GM19099 (cell line): ENCODE data around the gene BRI3.

Experiments used
- POLR2A ChIP-seq: IDR thresholded peaks from 3 replicates; pipeline ENCODE4 v1.6.1; 2011; ENCODE audit warnings: low read depth; ENCODE audit not compliant: insufficient read length; ENCODE audit errors: extremely low read depth

Gene BRI3

GRCh38 chr7:98305951-98306535 is 24.6 kb downstream of the BRI3 start:
- no peak for TF ChIP-seq POLR2A

- no peak for TF ChIP-seq POLR2A
These were observed 26.5 kb downstream of the BRI3 start for GRCh38 chr7:98307971-98308466.

GRCh38 chr7:98309566-98309965 is 28.1 kb downstream of the BRI3 start:
- TF ChIP-seq POLR2A: no peak

- no peak for TF ChIP-seq POLR2A
These were observed 30.7 kb downstream of the BRI3 start for GRCh38 chr7:98312201-98312600.

GRCh38 chr7:98314469-98314868 is 33.0 kb downstream of the BRI3 start:
- no peak for TF ChIP-seq POLR2A

- no peak for TF ChIP-seq POLR2A
These were observed 34.0 kb downstream of the BRI3 start for GRCh38 chr7:98315318-98315993.

GRCh38 chr7:98317366-98318040 is 36.0 kb downstream of the BRI3 start:
- TF ChIP-seq POLR2A: no peak

GRCh38 chr7:98319176-98319575 is 37.7 kb downstream of the BRI3 start:
- TF ChIP-seq POLR2A: no peak

GRCh38 chr7:98321301-98321700 is 39.8 kb downstream of the BRI3 start:
- no peak for TF ChIP-seq POLR2A

- TF ChIP-seq POLR2A: no peak
These were observed 41.1 kb downstream of the BRI3 start for GRCh38 chr7:98322331-98323270.

GRCh38 chr7:98323597-98324322 is 42.3 kb downstream of the BRI3 start:
- no peak for TF ChIP-seq POLR2A

- TF ChIP-seq POLR2A: no peak
These were observed 43.3 kb downstream of the BRI3 start for GRCh38 chr7:98324782-98325181.

- TF ChIP-seq POLR2A: no peak
These were observed 47.8 kb downstream of the BRI3 start for GRCh38 chr7:98329100-98329790.
